ENCODE results near the gene CHGA. TPM values are rescaled to one million over a fixed set of nuclear protein-coding genes. Genes with fewer than 3 reads are reported as not detected.

The CHGA gene
- total and polyA plus RNA-seq, 4 experiments from 2014 or later = not detected

DNA sequence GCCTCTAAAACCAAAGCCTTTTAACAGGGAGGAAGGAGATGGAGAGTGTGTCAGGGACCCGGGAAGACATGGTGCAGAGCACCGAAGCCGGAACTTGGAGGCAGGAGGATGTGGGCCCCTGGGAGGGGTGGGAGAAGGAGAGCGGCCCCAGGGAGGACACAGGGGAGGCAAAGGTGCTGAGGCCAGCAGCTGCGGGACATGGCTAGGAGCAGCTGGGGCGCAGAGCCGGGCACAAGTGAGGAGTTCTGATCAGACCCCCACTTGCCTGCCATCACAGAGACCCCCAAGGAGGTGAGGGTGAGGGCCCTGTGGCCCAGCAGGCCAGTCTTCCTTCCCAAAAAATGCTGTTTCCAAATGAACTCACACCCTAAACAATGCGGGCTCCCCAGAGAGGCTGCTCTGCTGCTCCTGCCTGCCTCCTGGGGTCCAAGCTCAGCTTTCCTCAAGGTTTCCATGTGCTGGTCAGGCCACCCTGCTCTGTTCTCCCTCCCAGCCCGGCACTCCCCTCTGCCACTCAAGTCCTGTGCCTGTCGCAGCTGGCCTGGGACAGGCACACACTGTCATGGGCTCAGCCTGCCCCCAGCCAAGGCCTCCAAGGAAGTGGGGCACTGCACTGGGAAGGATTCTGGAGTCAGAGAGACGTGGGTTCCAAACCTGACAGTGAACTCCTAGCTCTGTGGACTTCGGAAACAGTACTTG lies 24.0 kb downstream of the CHGA start:
- ChIA-PET POLR2A (ENCODE audit: partially characterized antibody) (no interaction called here), CTCF (ENCODE audit: partially characterized antibody) (no interaction called here)
- no peak overlapping the region for H3K4me3 Mint-ChIP-seq
- H3K27me3 ChIP-seq (ENCODE audit: insufficient read depth, low read length) = no peaks in the 10 kb centered on the region
- H3K27ac Mint-ChIP-seq = peak overlapping the region in 1 of 7 donors; percentile 70
- intact Hi-C loops (cut with micrococcal nuclease) = no loop called here
- H3K4me1 Mint-ChIP-seq = peaks cover 1 to 5% (median 2%) of the 10 kb centered on the region in 4 donors
- H3K27ac ChIP-seq (ENCODE audit: low read depth, low read length) = no peak overlapping the region
- H3K9me3 Mint-ChIP-seq = peaks cover 0 to 2% (median 0%) of the 10 kb centered on the region in 8 donors
- H3K9me3 ChIP-seq (ENCODE audit: control insufficient read depth in 1 of 2, low read length in 2 of 2) = no peaks in the 10 kb centered on the region
- H3K4me1 ChIP-seq (ENCODE audit: insufficient read depth, low read length) = no peaks in the 10 kb centered on the region
- no peak overlapping the region for H3K4me3 ChIP-seq (ENCODE audit: low read length in 2 of 2)
- peaks cover 5% of the 10 kb centered on the region for H3K36me3 ChIP-seq (ENCODE audit: insufficient read depth, low read length)
- H3K27me3 Mint-ChIP-seq = no peaks in the 10 kb centered on the region
- no peak for DNase-seq
- H3K36me3 Mint-ChIP-seq = peaks cover 18 to 38% of the 10 kb centered on the region in 2 donors

GRCh38 chr14:92948647-92949046 lies 25.7 kb downstream of the CHGA start:
- H3K27me3 Mint-ChIP-seq = no peaks in the 10 kb centered on the region
- peaks cover 18 to 31% of the 10 kb centered on the region in 2 donors for H3K36me3 Mint-ChIP-seq
- Histone ChIP-seq H3K27me3 (ENCODE audit: insufficient read depth, low read length) (no peaks in the 10 kb centered on the region), H3K9me3 (ENCODE audit: control insufficient read depth in 1 of 2, low read length in 2 of 2) (no peaks in the 10 kb centered on the region), H3K4me3 (ENCODE audit: low read length in 2 of 2) (no peak overlapping the region), H3K4me1 (ENCODE audit: insufficient read depth, low read length) (no peaks in the 10 kb centered on the region), H3K36me3 (ENCODE audit: insufficient read depth, low read length) (peaks cover 5% of the 10 kb centered on the region), H3K27ac (ENCODE audit: low read depth, low read length) (no peak overlapping the region)
- intact Hi-C loops (cut with micrococcal nuclease) = no loop called here
- ChIA-PET POLR2A (ENCODE audit: partially characterized antibody) (no interaction called here), CTCF (ENCODE audit: partially characterized antibody) (interaction anchor here (1.5 kb wide), 1 partner anchor 184 kb away, joined by 6 read pairs; no protein-coding TSS in a partner anchor)
- H3K4me3 Mint-ChIP-seq = no peak overlapping the region
- H3K9me3 Mint-ChIP-seq = peaks cover 0 to 2% (median 0%) of the 10 kb centered on the region in 8 donors
- H3K27ac Mint-ChIP-seq = no peak overlapping the region
- no peak for DNase-seq
- peaks cover 3 to 9% (median 5%) of the 10 kb centered on the region in 4 donors for H3K4me1 Mint-ChIP-seq

GRCh38 chr14:92949496-92950192 lies 26.7 kb downstream of the CHGA start:
- peaks cover 13 to 27% of the 10 kb centered on the region in 2 donors for H3K36me3 Mint-ChIP-seq
- Histone ChIP-seq H3K9me3 (ENCODE audit: control insufficient read depth in 1 of 2, low read length in 2 of 2) (no peaks in the 10 kb centered on the region), H3K27ac (ENCODE audit: low read depth, low read length) (no peak overlapping the region), H3K27me3 (ENCODE audit: insufficient read depth, low read length) (no peaks in the 10 kb centered on the region), H3K4me1 (ENCODE audit: insufficient read depth, low read length) (no peaks in the 10 kb centered on the region), H3K4me3 (ENCODE audit: low read length in 2 of 2) (no peak overlapping the region), H3K36me3 (ENCODE audit: insufficient read depth, low read length) (peaks cover under 1% of the 10 kb centered on the region)
- ChIA-PET CTCF (ENCODE audit: partially characterized antibody) (interaction anchor here (1.5 kb wide), 1 partner anchor 183 kb away, joined by 6 read pairs; no protein-coding TSS in a partner anchor), POLR2A (ENCODE audit: partially characterized antibody) (no interaction called here)
- DNase-seq = no peak
- H3K4me3 Mint-ChIP-seq = no peak overlapping the region
- H3K27ac Mint-ChIP-seq = no peak overlapping the region
- H3K4me1 Mint-ChIP-seq = peaks cover 3 to 9% (median 5%) of the 10 kb centered on the region in 4 donors
- intact Hi-C loops (cut with micrococcal nuclease) = loop anchor here (5.0 kb wide), 1 partner anchor 958 kb away; no protein-coding TSS in a partner anchor
- H3K9me3 Mint-ChIP-seq = peaks cover 0 to 2% (median 0%) of the 10 kb centered on the region in 8 donors
- H3K27me3 Mint-ChIP-seq = no peaks in the 10 kb centered on the region

GRCh38 chr14:92950193-92950540 lies 27.2 kb downstream of the CHGA start:
- H3K27ac Mint-ChIP-seq = no peak overlapping the region
- POLR2A ChIA-PET (ENCODE audit: partially characterized antibody) = no interaction called here
- no peaks in the 10 kb centered on the region for H3K4me1 ChIP-seq (ENCODE audit: insufficient read depth, low read length)
- peaks cover 15 to 31% of the 10 kb centered on the region in 2 donors for H3K36me3 Mint-ChIP-seq
- H3K4me3 Mint-ChIP-seq = no peak overlapping the region
- intact Hi-C loops (cut with micrococcal nuclease) = loop anchor here (5.0 kb wide), 1 partner anchor 957 kb away; no protein-coding TSS in a partner anchor
- H3K4me1 Mint-ChIP-seq = peaks cover 3 to 9% (median 5%) of the 10 kb centered on the region in 4 donors
- no peaks in the 10 kb centered on the region for H3K36me3 ChIP-seq (ENCODE audit: insufficient read depth, low read length)
- H3K27me3 Mint-ChIP-seq = no peaks in the 10 kb centered on the region
- H3K27ac ChIP-seq (ENCODE audit: low read depth, low read length) = no peak overlapping the region
- H3K9me3 ChIP-seq (ENCODE audit: control insufficient read depth in 1 of 2, low read length in 2 of 2) = no peaks in the 10 kb centered on the region
- no peak for DNase-seq
- H3K27me3 ChIP-seq (ENCODE audit: insufficient read depth, low read length) = no peaks in the 10 kb centered on the region
- H3K4me3 ChIP-seq (ENCODE audit: low read length in 2 of 2) = no peak overlapping the region
- CTCF ChIA-PET (ENCODE audit: partially characterized antibody) = interaction anchor here (5.4 kb wide), 1 partner anchor 188 kb away, joined by 36 read pairs; no protein-coding TSS in a partner anchor
- peaks cover 0 to 2% (median 0%) of the 10 kb centered on the region in 8 donors for H3K9me3 Mint-ChIP-seq

GRCh38 chr14:92950773-92951172 lies 27.8 kb downstream of the CHGA start:
- H3K4me1 Mint-ChIP-seq = peaks cover 3 to 9% (median 5%) of the 10 kb centered on the region in 4 donors
- peaks cover 15 to 32% of the 10 kb centered on the region in 2 donors for H3K36me3 Mint-ChIP-seq
- H3K27me3 Mint-ChIP-seq = no peaks in the 10 kb centered on the region
- H3K4me3 Mint-ChIP-seq = no peak overlapping the region
- Histone ChIP-seq H3K27me3 (ENCODE audit: insufficient read depth, low read length) (no peaks in the 10 kb centered on the region), H3K9me3 (ENCODE audit: control insufficient read depth in 1 of 2, low read length in 2 of 2) (no peaks in the 10 kb centered on the region), H3K27ac (ENCODE audit: low read depth, low read length) (no peak overlapping the region), H3K4me3 (ENCODE audit: low read length in 2 of 2) (no peak overlapping the region), H3K4me1 (ENCODE audit: insufficient read depth, low read length) (no peaks in the 10 kb centered on the region), H3K36me3 (ENCODE audit: insufficient read depth, low read length) (no peaks in the 10 kb centered on the region)
- POLR2A ChIA-PET (ENCODE audit: partially characterized antibody) = no interaction called here
- CTCF ChIA-PET (ENCODE audit: partially characterized antibody) = interaction anchor here (5.4 kb wide), 1 partner anchor 188 kb away, joined by 36 read pairs; no protein-coding TSS in a partner anchor
- DNase-seq = no peak
- H3K9me3 Mint-ChIP-seq = peaks cover 0 to 2% (median 0%) of the 10 kb centered on the region in 8 donors
- intact Hi-C loops (cut with micrococcal nuclease) = loop anchor here (5.0 kb wide), 1 partner anchor 957 kb away; no protein-coding TSS in a partner anchor
- no peak overlapping the region for H3K27ac Mint-ChIP-seq

GRCh38 chr14:92951261-92951660 lies 28.3 kb downstream of the CHGA start:
- H3K36me3 Mint-ChIP-seq = peaks cover 14 to 32% of the 10 kb centered on the region in 2 donors
- Histone ChIP-seq H3K4me3 (ENCODE audit: low read length in 2 of 2) (no peak overlapping the region), H3K27me3 (ENCODE audit: insufficient read depth, low read length) (no peaks in the 10 kb centered on the region), H3K9me3 (ENCODE audit: control insufficient read depth in 1 of 2, low read length in 2 of 2) (no peaks in the 10 kb centered on the region), H3K36me3 (ENCODE audit: insufficient read depth, low read length) (no peaks in the 10 kb centered on the region), H3K27ac (ENCODE audit: low read depth, low read length) (no peak overlapping the region), H3K4me1 (ENCODE audit: insufficient read depth, low read length) (no peaks in the 10 kb centered on the region)
- peaks cover 0 to 2% (median 0%) of the 10 kb centered on the region in 8 donors for H3K9me3 Mint-ChIP-seq
- intact Hi-C loops (cut with micrococcal nuclease) = loop anchor here (5.0 kb wide), 1 partner anchor 956 kb away; no protein-coding TSS in a partner anchor
- CTCF ChIA-PET (ENCODE audit: partially characterized antibody) = interaction anchor here (0.5 to 5.4 kb wide), 7 partner anchors 9 to 268 kb away, joined by 3 to 36 read pairs (median 5); no protein-coding TSS in a partner anchor
- H3K27me3 Mint-ChIP-seq = no peaks in the 10 kb centered on the region
- DNase-seq = no peak
- H3K4me3 Mint-ChIP-seq = no peak overlapping the region
- no peak overlapping the region for H3K27ac Mint-ChIP-seq
- peaks cover 3 to 9% (median 5%) of the 10 kb centered on the region in 4 donors for H3K4me1 Mint-ChIP-seq
- POLR2A ChIA-PET (ENCODE audit: partially characterized antibody) = no interaction called here
